GM12878 (cell line): ENCODE results near the gene XPO5. TPM values are rescaled to one million over a fixed set of nuclear protein-coding genes. Genes with fewer than 3 reads are reported as not detected.

Experiments
- ATAC-seq: fragments of 200-7000 bp; cut with Tn5 transposase; 3 replicates; pipeline ENCODE4 v1.9.1; 2020; ENCODE audit warnings: mild to moderate bottlenecking, moderate library complexity
- BruUV-seq: library from RNA; stranded (reverse); fragments of 400-500 nt; replicated peaks from 2 replicates; lab custom pipeline; 2021; lab: Mats Ljungman, UMichigan
- CTCF ChIA-PET: fragments of 300-600 bp; sonication (Branson Sonifier 250); formaldehyde crosslinking; extraction: SDS; loops from one replicate; lab custom pipeline; 2021; ENCODE audit warnings: inconsistent platforms; lab: Yijun Ruan, JAX
- POLR2A ChIA-PET: fragments of 350-600 bp; formaldehyde crosslinking; extraction: SDS; loops from one replicate; lab custom pipeline; 2021; ENCODE audit warnings: inconsistent platforms; lab: Charles Lee
- RAD21 ChIA-PET: fragments of 300-600 bp; sonication (Branson Sonifier 250); formaldehyde crosslinking; loops from one replicate; lab custom pipeline; 2023; ENCODE audit warnings: antibody characterized with exemption; ENCODE audit not compliant: unreplicated experiment; lab: Charles Lee
- SMC1A ChIA-PET: fragments of 300-600 bp; sonication (Branson Sonifier 250); formaldehyde crosslinking; loops from one replicate; lab custom pipeline; 2023; ENCODE audit not compliant: unreplicated experiment, uncharacterized antibody; lab: Charles Lee
- DNase-seq: peaks from one replicate; pipeline ENCODE4 v3.0.0-alpha.2; 2011; ENCODE audit warnings: low read depth, low spot score
- FAIRE-seq: peaks from 3 replicates; lab custom pipeline; 2011; peaks lifted over from hg19 to GRCh38; lab: Jason Lieb, UNC
- H2AFZ ChIP-seq: 2 replicates; pipeline ENCODE4 v1.6.0; 2011; ENCODE audit warnings: low read depth, low read length, control low read depth; ENCODE audit not compliant: control insufficient read depth
- H3K27ac ChIP-seq: 2 replicates; pipeline ENCODE4 v1.5.1; 2011; ENCODE audit warnings: control low read depth; ENCODE audit not compliant: control insufficient read depth, insufficient read depth
- H3K27me3 ChIP-seq, 2 experiments: replicated peaks in 1 of 2; 2 replicates each; pipeline versions ENCODE4 v1.6.0 to v1.6.1; 2011; ENCODE audit warnings: low read length in 1 of 2; ENCODE audit not compliant: control insufficient read depth in 2 of 2, insufficient read depth in 2 of 2
- H3K36me3 ChIP-seq, 2 experiments: 2 replicates each; pipeline ENCODE4 v1.5.1; 2011; ENCODE audit warnings: low read length in 1 of 2; ENCODE audit not compliant: control insufficient read depth in 2 of 2, insufficient read depth in 2 of 2
- H3K4me1 ChIP-seq: 2 replicates; pipeline ENCODE4 v1.6.1; 2011; ENCODE audit warnings: mild to moderate bottlenecking, low read length, moderate library complexity, mixed read lengths; ENCODE audit not compliant: control insufficient read depth, insufficient read depth
- H3K4me2 ChIP-seq: 2 replicates; pipeline ENCODE4 v1.6.0; 2011; ENCODE audit warnings: control low read depth; ENCODE audit not compliant: control insufficient read depth, insufficient read depth
- H3K4me3 ChIP-seq: fragments of 200-600 bp; sonication (generic); 2 replicates; pipeline ENCODE4 v1.5.1; 2016
- H3K79me2 ChIP-seq: 2 replicates; pipeline ENCODE4 v1.6.0; 2011; ENCODE audit warnings: low read length; ENCODE audit not compliant: control insufficient read depth, insufficient read depth
- H3K9ac ChIP-seq: 2 replicates; pipeline ENCODE4 v1.8.0; 2011; ENCODE audit warnings: low read length, control low read depth, mixed read lengths; ENCODE audit not compliant: control insufficient read depth, insufficient read depth
- H3K9me3 ChIP-seq: replicated peaks from 3 replicates; pipeline ENCODE4 v1.5.1; 2011; ENCODE audit warnings: mild to moderate bottlenecking, low read length; ENCODE audit not compliant: control insufficient read depth, insufficient read depth
- H4K20me1 ChIP-seq: 2 replicates; pipeline ENCODE4 v1.6.0; 2011; ENCODE audit not compliant: control insufficient read depth, insufficient read depth
- ASH2L ChIP-seq: fragments of 300-600, 200-600 bp; sonication (generic); IDR thresholded peaks from 2 replicates; pipeline ENCODE4 v1.6.1; 2017; ENCODE audit warnings: low read depth, mild to moderate bottlenecking, borderline replicate concordance
- ATF7 ChIP-seq: fragments of 450-650 bp; IDR thresholded peaks from 2 replicates; pipeline ENCODE4 v1.6.1; 2016; ENCODE audit warnings: low read depth, mild to moderate bottlenecking
- CBFB ChIP-seq: IDR thresholded peaks from 2 replicates; pipeline ENCODE4 v1.6.1; 2016; ENCODE audit warnings: antibody characterized with exemption, low read depth
- EGR1 ChIP-seq, 2 experiments: IDR thresholded peaks; 1 replicate in 1 of 2; 2 replicates in 1 of 2; pipeline ENCODE4 v1.6.1; 2011 to 2012; ENCODE audit warnings: low read depth in 2 of 2, low read length in 2 of 2, borderline replicate concordance in 1 of 2, mild to moderate bottlenecking in 1 of 2, moderate library complexity in 1 of 2
- SPI1 ChIP-seq: IDR thresholded peaks from 2 replicates; pipeline ENCODE4 v1.6.1; 2011; ENCODE audit warnings: low read depth, mild to moderate bottlenecking, low read length, moderate library complexity, borderline replicate concordance; ENCODE audit not compliant: insufficient read depth
- STAT3 ChIP-seq: IDR thresholded peaks from 2 replicates; pipeline ENCODE4 v1.6.1; 2011; ENCODE audit warnings: low read depth, low read length, improper control_type of control experiment
- WGBS: methylation state at CpG from one replicate; pipeline ENCODE4 v1.1.6; 2016; ENCODE audit warnings: low lambda C conversion rate; ENCODE audit not compliant: insufficient replicate concordance, insufficient coverage; ENCODE audit errors: missing lambda C conversion rate; 5-methylcytosine and 5-hydroxymethylcytosine counted together
- in situ Hi-C: fragments of 300-500 bp; cut with MboI; formaldehyde crosslinking; loops from 9 replicates; pipeline ENCODE4 v1.14.3; 2018; ENCODE audit warnings: mixed read lengths
- intact Hi-C: fragments of 100-400 bp; cut with micrococcal nuclease; formaldehyde crosslinking; loops from one replicate; pipeline ENCODE4 v1.14.2; 2022; ENCODE audit not compliant: unreplicated experiment
- polyA plus RNA-seq, 11 experiments: library from polyadenylated mRNA; depleted of rRNA in 4 of 11; unstranded in 6 of 11; stranded (reverse) in 5 of 11; fragments of >200 nt; fragmentation: Nextera tagmentation in 4 of 11; fragmentation: Illumina TruSeq in 1 of 11; extraction: Ambion mirVana in 4 of 11; extraction: Trizol in 1 of 11; gene quantifications; 1 replicate in 1 of 11; 2 replicates in 10 of 11; pipeline versions ENCODE4 v1.2.1 to v1.2.3, GENCODE V29; 2011 to 2016; ENCODE audit warnings: inconsistent platforms in 2 of 11, missing spikeins in 2 of 11, low read depth in 1 of 11
- total RNA-seq, 4 experiments: library from RNA; depleted of rRNA in 3 of 4; stranded (reverse); fragments of >200 nt in 3 of 4; fragmentation: Illumina TruSeq in 1 of 4; extraction: Trizol in 1 of 4; gene quantifications; 2 replicates each; pipeline versions ENCODE4 v1.2.1 to v1.2.3, GENCODE V29; 2013 to 2021

XPO5 gene
- total and polyA plus RNA-seq, 10 of the 15 experiments (the other 5 are each of a cell fraction or from before 2014, with no cell fraction given): 11.3 to 76.0 (median 41.6) TPM

- no peak for TF ChIP-seq SPI1
- no peak for TF ChIP-seq ATF7
- TF ChIP-seq EGR1 (IDR thresholded peaks at IDR 0.05; ENCODE audit: borderline replicate concordance in 1 of 2, low read depth in 2 of 2, low read length in 2 of 2): no peak
Measured at GRCh38 chr6:43609402-43609801, 33.6 kb upstream of the XPO5 start (continued).

GRCh38 chr6:43608807-43609206 is 33.0 kb upstream of the XPO5 start:
- H3K9ac ChIP-seq: no peak overlapping the region
- no peak for ATAC-seq
- BruUV-seq: no TSS peak
- no peaks in the 10 kb centered on the region for H3K27me3 ChIP-seq
- no peak overlapping the region for H3K4me3 ChIP-seq
- ChIA-PET POLR2A (interaction anchor here (0.6 to 1.1 kb wide), 2 partner anchors 72 to 162 kb away, joined by 3 to 5 read pairs; no protein-coding TSS in a partner anchor), SMC1A (interaction anchor here (0.8 to 1.6 kb wide), 7 partner anchors 11 to 160 kb away, joined by 3 to 6 read pairs (median 4); no protein-coding TSS in a partner anchor), RAD21 (interaction anchor here (0.7 to 1.4 kb wide), 5 partner anchors 18 to 470 kb away, joined by 3 to 5 read pairs (median 3); no protein-coding TSS in a partner anchor), CTCF (interaction anchor here (0.7 to 4.7 kb wide), 33 partner anchors 7 to 705 kb away, joined by 3 to 42 read pairs (median 5); partner anchors contain the start of genes GTPBP2, MRPS18A, POLH and XPO5)
- no peak overlapping the region for H3K27ac ChIP-seq
- H3K36me3 ChIP-seq: peaks cover 12 to 39% of the 10 kb centered on the region in 2 experiments
- no peaks in the 10 kb centered on the region for H3K79me2 ChIP-seq
- no peaks in the 10 kb centered on the region for H4K20me1 ChIP-seq
- no peak overlapping the region for H3K4me2 ChIP-seq
- in situ Hi-C loops (no loop called here), intact Hi-C loops (loop anchor here (1.0 kb wide), 1 partner anchor 470 kb away; no protein-coding TSS in a partner anchor)
- whole genome bisulfite sequencing: 21% methylated on average over 1 of the region's 1 CpG
- no peak for DNase-seq
- TF ChIP-seq CBFB (no peak), ASH2L (no peak), STAT3 (no peak), SPI1 (peak; percentile 21; the same call in 1 of the 2 replicates)
- FAIRE-seq: no peak
- H3K4me1 ChIP-seq: no peaks in the 10 kb centered on the region
- H3K9me3 ChIP-seq: no peaks in the 10 kb centered on the region
- no peak overlapping the region for H2AFZ ChIP-seq
